ENCODE measurements around the gene ARHGAP6. TPM values are rescaled to one million over a fixed set of nuclear protein-coding genes. Genes with fewer than 3 reads are reported as not detected.

The ARHGAP6 gene
- total RNA-seq, 4 donors from 2014 or later = 17.2 to 47.0 (median 21.6) TPM

DNA sequence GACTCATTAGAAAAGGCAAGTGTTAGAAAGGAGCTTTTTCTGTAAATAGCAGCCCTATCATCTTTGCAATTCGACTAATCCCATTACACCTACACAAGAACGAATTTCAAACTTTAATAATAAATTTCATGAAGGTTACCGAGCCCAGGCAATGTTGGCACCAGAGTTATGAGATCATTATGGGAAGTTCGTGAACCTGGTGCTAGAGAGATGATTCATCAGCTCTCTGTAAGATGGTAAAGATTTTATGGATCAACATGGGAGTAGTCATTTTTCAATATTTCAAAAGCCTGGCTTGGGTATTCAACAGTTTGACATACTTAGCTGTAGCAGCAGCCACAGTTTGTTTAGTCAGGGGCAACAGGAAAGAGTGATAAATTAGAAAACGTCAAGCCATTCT, 336.7 kb downstream of the ARHGAP6 start:
- no peaks in the 10 kb centered on the region for H3K36me3 ChIP-seq
- TF ChIP-seq POLR2A (IDR thresholded peaks at IDR 0.05) = no peak
- TF ChIP-seq, protein P1, sequence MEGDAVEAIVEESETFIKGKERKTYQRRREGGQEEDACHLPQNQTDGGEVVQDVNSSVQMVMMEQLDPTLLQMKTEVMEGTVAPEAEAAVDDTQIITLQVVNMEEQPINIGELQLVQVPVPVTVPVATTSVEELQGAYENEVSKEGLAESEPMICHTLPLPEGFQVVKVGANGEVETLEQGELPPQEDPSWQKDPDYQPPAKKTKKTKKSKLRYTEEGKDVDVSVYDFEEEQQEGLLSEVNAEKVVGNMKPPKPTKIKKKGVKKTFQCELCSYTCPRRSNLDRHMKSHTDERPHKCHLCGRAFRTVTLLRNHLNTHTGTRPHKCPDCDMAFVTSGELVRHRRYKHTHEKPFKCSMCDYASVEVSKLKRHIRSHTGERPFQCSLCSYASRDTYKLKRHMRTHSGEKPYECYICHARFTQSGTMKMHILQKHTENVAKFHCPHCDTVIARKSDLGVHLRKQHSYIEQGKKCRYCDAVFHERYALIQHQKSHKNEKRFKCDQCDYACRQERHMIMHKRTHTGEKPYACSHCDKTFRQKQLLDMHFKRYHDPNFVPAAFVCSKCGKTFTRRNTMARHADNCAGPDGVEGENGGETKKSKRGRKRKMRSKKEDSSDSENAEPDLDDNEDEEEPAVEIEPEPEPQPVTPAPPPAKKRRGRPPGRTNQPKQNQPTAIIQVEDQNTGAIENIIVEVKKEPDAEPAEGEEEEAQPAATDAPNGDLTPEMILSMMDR (IDR thresholded peaks at IDR 0.05) = no peak
- H3K27me3 ChIP-seq = no peaks in the 10 kb centered on the region
- H3K9me3 ChIP-seq = no peaks in the 10 kb centered on the region
- no peak overlapping the region for H3K27ac ChIP-seq
- DNase-seq = no peak
- no peaks in the 10 kb centered on the region for H3K4me1 ChIP-seq
- intact Hi-C loops (cut with DNase I; ENCODE audit: low total_unique reads) = no loop called here
- no peak overlapping the region for H3K4me3 ChIP-seq

- no peak for DNase-seq
- no peak overlapping the region for H3K27ac ChIP-seq
- no peaks in the 10 kb centered on the region for H3K4me1 ChIP-seq
- intact Hi-C loops (cut with DNase I; ENCODE audit: low total_unique reads) = no loop called here
- no peaks in the 10 kb centered on the region for H3K9me3 ChIP-seq
- no peaks in the 10 kb centered on the region for H3K27me3 ChIP-seq
- TF ChIP-seq POLR2A (IDR thresholded peaks at IDR 0.05) = no peak
- H3K4me3 ChIP-seq = no peak overlapping the region
- no peaks in the 10 kb centered on the region for H3K36me3 ChIP-seq
Observed at GRCh38 chrX:11328134-11328533, 337.6 kb downstream of the ARHGAP6 start.

- intact Hi-C loops (cut with DNase I; ENCODE audit: low total_unique reads) = no loop called here
- Histone ChIP-seq H3K9me3 (no peaks in the 10 kb centered on the region), H3K4me1 (no peaks in the 10 kb centered on the region), H3K36me3 (no peaks in the 10 kb centered on the region), H3K27me3 (no peaks in the 10 kb centered on the region), H3K4me3 (no peak overlapping the region), H3K27ac (no peak overlapping the region)
- TF ChIP-seq, protein P1 (IDR thresholded peaks at IDR 0.05) = no peak
- TF ChIP-seq POLR2A (IDR thresholded peaks at IDR 0.05) = no peak
- no peak for DNase-seq
Observed at GRCh38 chrX:11321986-11322385, 343.7 kb downstream of the ARHGAP6 start.

DNA sequence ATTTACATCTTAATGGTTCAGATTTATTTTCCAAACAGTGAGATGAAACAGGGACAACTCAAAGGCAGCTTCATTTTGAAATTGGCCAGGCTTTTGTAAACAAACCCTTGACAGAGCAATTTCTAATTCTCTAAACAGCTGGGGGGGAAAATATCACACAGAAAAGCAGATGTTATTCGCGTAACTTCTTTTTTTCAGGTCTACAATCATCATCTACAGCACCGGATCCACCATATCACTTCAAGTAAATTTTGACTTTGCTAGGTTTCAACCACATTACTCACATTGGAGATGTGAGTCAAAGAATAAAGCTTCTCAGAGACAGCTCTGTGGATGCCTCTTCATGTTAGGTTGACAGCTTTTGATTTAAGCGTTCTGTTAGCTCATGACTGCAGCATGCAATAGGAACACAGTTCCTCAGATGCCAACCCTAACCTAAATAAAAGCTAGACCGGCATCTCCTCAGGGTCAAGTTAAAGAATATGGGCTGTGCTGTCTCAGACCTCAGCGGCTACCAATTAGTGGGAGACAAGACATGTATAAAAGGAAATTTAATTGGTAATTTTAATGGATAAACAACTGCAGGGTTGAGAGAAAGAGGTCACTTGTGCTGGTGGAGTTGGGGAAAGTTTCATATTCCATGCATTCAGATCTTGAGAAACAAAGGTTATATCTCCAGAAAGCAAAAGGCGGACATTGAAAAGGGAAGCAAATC, 345.8 kb downstream of the ARHGAP6 start:
- TF ChIP-seq, protein P1 (IDR thresholded peaks at IDR 0.05) = no peak
- TF ChIP-seq POLR2A (IDR thresholded peaks at IDR 0.05) = no peak
- no peak for DNase-seq
- Histone ChIP-seq H3K27me3 (no peaks in the 10 kb centered on the region), H3K4me1 (no peaks in the 10 kb centered on the region), H3K36me3 (no peaks in the 10 kb centered on the region), H3K27ac (peak overlapping the region in 1 of 2 donors; percentile 7), H3K4me3 (no peak overlapping the region), H3K9me3 (no peaks in the 10 kb centered on the region)
- intact Hi-C loops (cut with DNase I; ENCODE audit: low total_unique reads) = no loop called here

- no peaks in the 10 kb centered on the region for H3K36me3 ChIP-seq
- H3K27ac ChIP-seq = peak overlapping the region in 1 of 2 donors; percentile 15
- TF ChIP-seq, protein P1 (IDR thresholded peaks at IDR 0.05) = no peak
- no peak for TF ChIP-seq POLR2A (IDR thresholded peaks at IDR 0.05)
- H3K9me3 ChIP-seq = no peaks in the 10 kb centered on the region
- no peak for DNase-seq
- intact Hi-C loops (cut with DNase I; ENCODE audit: low total_unique reads) = no loop called here
- no peaks in the 10 kb centered on the region for H3K4me1 ChIP-seq
- no peak overlapping the region for H3K4me3 ChIP-seq
- no peaks in the 10 kb centered on the region for H3K27me3 ChIP-seq
Observed at GRCh38 chrX:11311706-11312105, 354.0 kb downstream of the ARHGAP6 start.

Measured in uterus (tissue), 4 donors.